Naive thymus-derived CD8-positive, alpha-beta T cell (primary cell): Measurements from ENCODE around the gene CSGALNACT2. TPM values are rescaled to one million over a fixed set of nuclear protein-coding genes. Genes with fewer than 3 reads are reported as not detected.

Source experiments
- polyA plus RNA-seq, 3 donors: library from polyadenylated mRNA; unstranded; fragments of 300-500 nt; fragmentation: Illumina TruSeq; gene quantifications; one replicate each; pipeline ENCODE4 v1.2.3, GENCODE V29; 2021
- total RNA-seq, 8 experiments: library from RNA in 2 of 8; stranded (reverse) in 2 of 8; gene quantifications; one replicate each; pipeline ENCODE4 v1.2.3 and lab custom pipeline; 2021 to 2026

The CSGALNACT2 gene
- total and polyA plus RNA-seq, 5 experiments from 2014 or later, result 15.0 to 61.0 (median 20.0) TPM

Other genes with a start within 250 kb of the CSGALNACT2 start
- not detected for gene RET, start 61.4 kb upstream of the CSGALNACT2 start, total RNA-seq
- not detected for gene RET, start 61.4 kb upstream of the CSGALNACT2 start, polyA plus RNA-seq
- under 1 TPM; 0.23 to 0.47 TPM for gene RASGEF1A, start 128.6 kb downstream of the CSGALNACT2 start, total RNA-seq
- 1 to 10 TPM in 1 of 3 donors, under 1 TPM in 2; 0.30 to 6.1 (median 0.42) TPM for gene RASGEF1A, start 128.6 kb downstream of the CSGALNACT2 start, polyA plus RNA-seq
- gene FXYD4, start 233.2 kb downstream of the CSGALNACT2 start, total RNA-seq, result not detected
- gene FXYD4, start 233.2 kb downstream of the CSGALNACT2 start, polyA plus RNA-seq, result not detected